Esophagus squamous epithelium (tissue), 5 donors: Measurements from ENCODE around the gene ASL. TPM values are rescaled to one million over a fixed set of nuclear protein-coding genes. Genes with fewer than 3 reads are reported as not detected.
A peak's percentile ranks its signal among the peaks of the same experiment; 100 is the strongest.
"Not testable (repeated sequence)": the region's sequence is repeated elsewhere in the genome, so short reads cannot be mapped to it uniquely, and the experiment has no call there.

Experiments
- DNase-seq: peaks from one replicate; lab custom pipeline; 2025; lab: John Stamatoyannopoulos, UW
- H3K27ac ChIP-seq, 4 donors: fragments of 200-600 bp; sonication (generic); one replicate each; pipeline ENCODE4 v1.5.1; 2016 to 2019; ENCODE audit warnings: mild to moderate bottlenecking in 1 of 4
- H3K27me3 ChIP-seq, 4 donors: fragments of 200-600 bp; sonication (generic); 1 replicate in 3 of 4; 2 replicates in 1 of 4; pipeline versions ENCODE4 v1.5.1 to v1.6.0; 2017 to 2021; ENCODE audit warnings: antibody characterized with exemption in 1 of 4
- H3K36me3 ChIP-seq, 3 donors: fragments of 200-600 bp; sonication (generic); one replicate each; pipeline ENCODE4 v1.5.1; 2016 to 2019
- H3K4me1 ChIP-seq, 3 donors: fragments of 200-600 bp; sonication (generic); one replicate each; pipeline ENCODE4 v1.5.1; 2017 to 2019
- H3K4me3 ChIP-seq, 4 donors: fragments of 200-600 bp; sonication (generic); 1 replicate in 3 of 4; 2 replicates in 1 of 4; pipeline ENCODE4 v1.5.1; 2016 to 2019; ENCODE audit warnings: mild to moderate bottlenecking in 2 of 4, moderate library complexity in 1 of 4
- H3K9me3 ChIP-seq, 3 donors: fragments of 200-600 bp; sonication (generic); one replicate each; pipeline ENCODE4 v1.5.1; 2016 to 2019
- POLR2A ChIP-seq, 4 donors: fragments of 450-650 bp; IDR thresholded peaks; one replicate each; pipeline ENCODE4 v1.6.1; 2017; ENCODE audit warnings: antibody characterized with exemption in 4 of 4, mild to moderate bottlenecking in 4 of 4, moderate library complexity in 3 of 4
- WGBS, 2 donors: methylation state at CpG; one replicate each; pipeline ENCODE4 v1.1.5; 2018; 5-methylcytosine and 5-hydroxymethylcytosine counted together
- intact Hi-C: fragments of 100-400 bp; cut with DNase I; formaldehyde crosslinking; loops from one replicate; pipeline ENCODE4 v1.15.0; 2022
- total RNA-seq, 4 donors: library from RNA; depleted of rRNA; stranded (reverse); fragments of >200 nt; gene quantifications; one replicate each; pipeline ENCODE4 v1.1.0, GENCODE V29; 2016
- TF ChIP-seq, protein P1 (sequence below), 6 experiments: fragments of 450-650 bp in 4 of 6; fragments of 200-600 bp in 2 of 6; sonication (generic) in 2 of 6; IDR thresholded peaks; one replicate each; pipeline ENCODE4 v1.5.1; 2016 to 2019; ENCODE audit warnings: antibody characterized with exemption in 6 of 6, mild to moderate bottlenecking in 4 of 6, moderate library complexity in 4 of 6
- donor health status: DM: yes; HTN: yes; CAD: no.

ASL gene
- total RNA-seq, 4 donors from 2014 or later = 32.3 to 40.7 (median 37.7) TPM

DNA sequence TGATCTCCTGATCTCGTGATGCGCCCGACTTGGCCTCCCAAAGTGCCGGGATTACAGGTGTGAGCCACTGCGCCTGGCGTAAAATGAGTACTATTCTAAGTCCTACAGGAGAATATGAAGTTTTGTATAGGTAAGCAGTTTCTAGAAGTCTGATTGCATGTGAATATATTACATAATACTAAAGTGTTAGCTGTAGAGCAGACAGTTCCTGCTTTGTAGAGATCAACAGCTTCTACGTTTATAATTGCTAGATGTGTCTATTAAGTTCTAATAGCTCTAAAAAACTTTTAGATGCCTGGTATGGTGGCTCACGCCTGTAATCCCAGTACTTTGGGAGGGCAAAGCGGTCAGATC is 47.5 kb downstream of the ASL start:
- WGBS, 2 donors = 67 to 83% methylated on average over 9 of the region's 9 CpGs
- H3K27ac ChIP-seq = peak overlapping the region; percentile 16 to 67 (median 43)
- DNase-seq = no peak
- H3K4me3 ChIP-seq = peak overlapping the region in 1 of 4 donors; percentile 5
- no peaks in the 10 kb centered on the region for H3K9me3 ChIP-seq
- H3K4me1 ChIP-seq = peaks cover 18 to 86% (median 42%) of the 10 kb centered on the region in 3 donors
- peaks cover 0 to 13% (median 0%) of the 10 kb centered on the region in 3 donors for H3K36me3 ChIP-seq
- TF ChIP-seq POLR2A (IDR thresholded peaks at IDR 0.05) = no peak
- TF ChIP-seq, protein P1, sequence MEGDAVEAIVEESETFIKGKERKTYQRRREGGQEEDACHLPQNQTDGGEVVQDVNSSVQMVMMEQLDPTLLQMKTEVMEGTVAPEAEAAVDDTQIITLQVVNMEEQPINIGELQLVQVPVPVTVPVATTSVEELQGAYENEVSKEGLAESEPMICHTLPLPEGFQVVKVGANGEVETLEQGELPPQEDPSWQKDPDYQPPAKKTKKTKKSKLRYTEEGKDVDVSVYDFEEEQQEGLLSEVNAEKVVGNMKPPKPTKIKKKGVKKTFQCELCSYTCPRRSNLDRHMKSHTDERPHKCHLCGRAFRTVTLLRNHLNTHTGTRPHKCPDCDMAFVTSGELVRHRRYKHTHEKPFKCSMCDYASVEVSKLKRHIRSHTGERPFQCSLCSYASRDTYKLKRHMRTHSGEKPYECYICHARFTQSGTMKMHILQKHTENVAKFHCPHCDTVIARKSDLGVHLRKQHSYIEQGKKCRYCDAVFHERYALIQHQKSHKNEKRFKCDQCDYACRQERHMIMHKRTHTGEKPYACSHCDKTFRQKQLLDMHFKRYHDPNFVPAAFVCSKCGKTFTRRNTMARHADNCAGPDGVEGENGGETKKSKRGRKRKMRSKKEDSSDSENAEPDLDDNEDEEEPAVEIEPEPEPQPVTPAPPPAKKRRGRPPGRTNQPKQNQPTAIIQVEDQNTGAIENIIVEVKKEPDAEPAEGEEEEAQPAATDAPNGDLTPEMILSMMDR (IDR thresholded peaks at IDR 0.05) = no peak
- no peaks in the 10 kb centered on the region for H3K27me3 ChIP-seq
- intact Hi-C loops = no loop called here

- Histone ChIP-seq H3K4me1 (peaks cover 11 to 73% (median 33%) of the 10 kb centered on the region in 3 donors), H3K36me3 (peaks cover 0 to 13% (median 0%) of the 10 kb centered on the region in 3 donors), H3K27ac (peak overlapping the region in 1 of 4 donors; percentile 22)
- H3K4me3 ChIP-seq, H3K9me3 ChIP-seq, DNase-seq, H3K27me3 ChIP-seq, intact Hi-C loops: not testable (repeated sequence)
- 70 to 73% methylated on average over 5 of the region's 5 CpGs for WGBS, 2 donors
Measured at GRCh38 chr7:66124569-66124861, 48.9 kb downstream of the ASL start.

DNA sequence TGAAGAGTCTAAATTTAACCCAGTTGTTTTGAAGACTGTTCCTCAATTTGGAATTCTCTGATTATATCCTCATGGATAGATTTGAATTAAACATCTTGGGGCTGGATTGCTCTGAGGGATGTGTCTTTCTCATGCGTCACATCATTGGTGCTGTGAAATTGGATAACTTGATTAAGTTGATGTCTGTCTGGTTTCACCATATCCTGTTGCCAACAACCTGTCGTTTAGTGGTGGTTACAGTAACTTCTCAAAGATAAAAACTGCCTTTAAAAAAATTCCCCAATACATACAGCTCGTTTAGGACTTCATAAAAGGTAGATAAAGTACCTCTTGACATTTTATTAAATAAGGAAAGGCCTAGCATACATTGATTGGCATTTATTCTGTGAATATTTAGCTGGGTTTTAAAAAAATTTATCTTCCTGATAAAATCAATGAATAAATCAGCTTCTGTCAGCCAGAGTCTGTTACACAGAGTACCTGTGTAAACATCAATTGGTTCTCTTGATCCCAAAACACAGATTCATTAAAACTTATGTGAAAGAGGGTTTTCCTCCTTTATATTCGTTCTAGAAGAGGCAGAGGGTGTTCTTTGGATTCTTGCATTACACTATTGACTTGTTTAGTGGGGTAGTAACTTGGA is 49.6 kb downstream of the ASL start:
- H3K27me3 ChIP-seq = no peaks in the 10 kb centered on the region
- peaks cover 11 to 66% (median 30%) of the 10 kb centered on the region in 3 donors for H3K4me1 ChIP-seq
- WGBS, 2 donors = 34 to 42% methylated on average over 4 of the region's 4 CpGs
- intact Hi-C loops = no loop called here
- no peak for TF ChIP-seq POLR2A (IDR thresholded peaks at IDR 0.05)
- TF ChIP-seq, protein P1 (IDR thresholded peaks at IDR 0.05) = no peak
- H3K4me3 ChIP-seq = no peak overlapping the region
- no peak for DNase-seq
- H3K9me3 ChIP-seq = no peaks in the 10 kb centered on the region
- H3K27ac ChIP-seq = peak overlapping the region in 2 of 4 donors; percentile 4 to 22
- H3K36me3 ChIP-seq = peaks cover 0 to 16% (median 0%) of the 10 kb centered on the region in 3 donors

DNA sequence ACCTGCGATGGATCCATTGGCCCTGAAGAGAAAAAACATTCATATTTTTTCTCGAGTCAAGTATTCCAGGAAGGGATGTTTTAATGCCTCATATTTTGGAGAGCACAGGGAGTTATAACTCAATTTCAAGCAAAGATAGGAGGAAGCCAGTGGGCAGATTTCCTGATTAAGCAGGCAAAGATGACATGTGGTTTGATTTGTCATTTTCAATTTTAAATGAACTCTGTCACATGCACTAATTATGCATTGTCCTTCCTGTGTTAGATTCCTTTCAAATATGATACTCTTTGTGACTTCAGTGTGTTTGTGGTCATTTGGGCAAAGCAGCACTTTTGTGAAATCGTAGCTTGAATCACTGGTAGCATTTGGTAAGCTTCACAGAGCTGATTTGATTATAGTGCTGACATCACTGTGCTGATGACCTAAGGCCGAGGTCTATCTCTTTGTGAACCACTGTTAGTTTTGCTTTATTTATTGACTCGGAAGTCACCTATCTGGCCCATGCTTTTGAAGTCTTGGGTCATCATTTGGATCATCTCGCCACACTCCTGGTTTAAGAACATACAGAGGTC is 50.2 kb downstream of the ASL start:
- H3K9me3 ChIP-seq, DNase-seq, intact Hi-C loops, H3K27me3 ChIP-seq, H3K4me3 ChIP-seq: not testable (repeated sequence)
- Histone ChIP-seq H3K4me1 (peaks cover 11 to 64% (median 30%) of the 10 kb centered on the region in 3 donors), H3K36me3 (peaks cover 0 to 23% (median 0%) of the 10 kb centered on the region in 3 donors), H3K27ac (peak overlapping the region in 2 of 4 donors; percentile 4 to 22)
- 62 to 71% methylated on average over 6 of the region's 6 CpGs for WGBS, 2 donors

DNA sequence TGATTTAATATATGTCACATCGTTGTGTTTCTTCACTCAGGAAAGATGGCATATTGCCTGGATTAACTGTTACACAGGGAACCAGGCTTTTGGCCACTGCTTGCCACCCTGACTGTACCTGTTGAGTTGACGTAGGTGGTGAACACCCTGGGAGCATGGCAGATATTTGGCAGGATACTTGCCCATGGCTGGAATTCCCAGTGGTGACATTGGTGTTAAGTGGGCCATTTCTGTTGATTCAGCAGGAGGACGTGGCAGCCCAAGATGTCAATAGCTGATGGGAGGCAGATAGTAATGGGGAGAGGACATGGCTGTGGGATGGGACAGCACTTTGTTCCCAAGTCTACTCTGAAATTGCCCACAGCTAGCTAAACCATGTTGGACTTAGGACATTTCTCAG is 51.6 kb downstream of the ASL start:
- H3K27ac ChIP-seq, intact Hi-C loops, DNase-seq, H3K4me3 ChIP-seq, H3K9me3 ChIP-seq, H3K27me3 ChIP-seq: not testable (repeated sequence)
- WGBS, 2 donors = 67 to 78% methylated on average over 2 to 3 of the region's 3 CpGs
- Histone ChIP-seq H3K36me3 (peaks cover 0 to 26% (median 5%) of the 10 kb centered on the region in 3 donors), H3K4me1 (peaks cover 9 to 52% (median 24%) of the 10 kb centered on the region in 3 donors)

DNA sequence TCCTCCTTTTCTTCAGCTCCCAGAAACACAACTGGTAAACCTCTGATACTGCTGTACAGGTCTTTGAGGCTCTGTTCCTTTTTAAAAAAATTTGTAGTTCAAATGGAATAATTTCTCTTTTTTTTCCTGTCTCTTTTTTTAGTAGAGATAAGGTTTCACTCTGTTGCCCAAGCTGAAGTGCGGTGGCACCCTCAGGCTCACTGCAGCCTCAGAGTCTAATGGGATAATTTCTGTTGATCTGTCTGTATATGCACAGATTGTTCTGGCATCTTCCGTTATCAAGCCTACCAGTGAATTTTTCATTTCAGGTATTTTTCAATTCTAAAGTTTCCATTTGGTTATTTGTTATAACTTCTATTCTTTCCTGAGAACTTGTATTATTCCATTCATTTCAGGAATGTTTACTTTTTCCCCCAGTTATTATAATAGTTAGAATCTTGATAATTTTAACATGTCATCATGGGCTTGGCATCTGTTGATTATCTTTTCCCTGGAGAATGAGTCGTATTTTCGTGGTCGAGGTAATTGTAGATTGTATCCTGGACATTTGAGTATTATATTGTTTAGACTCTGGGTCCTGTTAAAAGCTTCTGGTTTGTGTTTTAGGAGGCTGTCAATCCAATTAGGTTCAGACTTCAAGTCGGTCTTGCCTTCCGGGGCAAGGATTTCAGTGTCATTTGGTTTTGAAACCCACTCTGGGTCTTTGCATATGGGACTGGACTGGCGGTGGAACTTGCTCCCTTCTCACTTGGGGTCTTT is 63.6 kb downstream of the ASL start:
- Histone ChIP-seq H3K36me3 (peaks cover 0 to 89% (median 5%) of the 10 kb centered on the region in 3 donors), H3K4me1 (peaks cover 6 to 48% (median 41%) of the 10 kb centered on the region in 3 donors), H3K9me3 (no peaks in the 10 kb centered on the region), H3K27me3 (no peaks in the 10 kb centered on the region), H3K27ac (no peak overlapping the region), H3K4me3 (no peak overlapping the region)
- intact Hi-C loops = no loop called here
- TF ChIP-seq, protein P1 (IDR thresholded peaks at IDR 0.05) = no peak
- no peak for TF ChIP-seq POLR2A (IDR thresholded peaks at IDR 0.05)
- 66 to 73% methylated on average over 6 to 8 of the region's 8 CpGs for WGBS, 2 donors
- no peak for DNase-seq
